ENCODE measurements around the gene NDUFC1.
A peak's percentile ranks its signal among the peaks of the same experiment; 100 is the strongest.
"Not testable (repeated sequence)": the region's sequence is repeated elsewhere in the genome, so short reads cannot be mapped to it uniquely, and the experiment has no call there.

The NDUFC1 gene

GRCh38 chr4:139314047-139314800 is 11.9 kb upstream of the NDUFC1 start:
- no peak overlapping the region for H3K27ac ChIP-seq (ENCODE audit: low read length)
- no peak overlapping the region for H3K9ac ChIP-seq (ENCODE audit: low read length)
- H3K4me3 ChIP-seq (ENCODE audit: low read length) = no peak overlapping the region
- peaks cover 99% of the 10 kb centered on the region for H3K79me2 ChIP-seq (ENCODE audit: low read length)
- H2AFZ ChIP-seq (ENCODE audit: low read depth, low read length) = no peak overlapping the region
- H3K36me3 ChIP-seq (replicated peaks; ENCODE audit: low read depth, low read length) = peaks cover 41% of the 10 kb centered on the region
- H3K4me1 ChIP-seq (ENCODE audit: low read length) = peaks cover 26% of the 10 kb centered on the region
- TF ChIP-seq CTCF (IDR thresholded peaks at IDR 0.05; ENCODE audit: low read depth, low read length) (no peak), EZH2phosphoT487 (IDR thresholded peaks at IDR 0.05; ENCODE audit: low read depth) (no peak)
- H3K4me2 ChIP-seq (ENCODE audit: low read length) = no peak overlapping the region
- H3K27me3 ChIP-seq (ENCODE audit: low read depth, low read length) = no peaks in the 10 kb centered on the region
- H3K9me3 ChIP-seq (ENCODE audit: insufficient read depth, low read length) = no peaks in the 10 kb centered on the region
- peaks cover 76% of the 10 kb centered on the region for H4K20me1 ChIP-seq (ENCODE audit: insufficient read depth, low read length)

GRCh38 chr4:139313414-139313813 is 11.1 kb upstream of the NDUFC1 start:
- H3K9me3 ChIP-seq (ENCODE audit: insufficient read depth, low read length); H3K27me3 ChIP-seq (ENCODE audit: low read depth, low read length); H2AFZ ChIP-seq (ENCODE audit: low read depth, low read length): not testable (repeated sequence)
- H3K4me1 ChIP-seq (ENCODE audit: low read length) = peaks cover 26% of the 10 kb centered on the region
- peaks cover 38% of the 10 kb centered on the region for H3K36me3 ChIP-seq (replicated peaks; ENCODE audit: low read depth, low read length)
- peak overlapping the region; percentile 3; the same call in 1 of the 2 replicates for H3K9ac ChIP-seq (ENCODE audit: low read length)
- peaks cover 70% of the 10 kb centered on the region for H4K20me1 ChIP-seq (ENCODE audit: insufficient read depth, low read length)
- peak overlapping the region; percentile 66 for H3K27ac ChIP-seq (ENCODE audit: low read length)
- peak overlapping the region; percentile 35 for H3K4me2 ChIP-seq (ENCODE audit: low read length)
- peak overlapping the region; percentile 5; the same call in 1 of the 2 replicates for H3K4me3 ChIP-seq (ENCODE audit: low read length)
- peaks cover 99% of the 10 kb centered on the region for H3K79me2 ChIP-seq (ENCODE audit: low read length)

- Histone ChIP-seq H3K27ac (ENCODE audit: low read length) (peak overlapping the region; percentile 66), H3K27me3 (ENCODE audit: low read depth, low read length) (no peaks in the 10 kb centered on the region), H3K4me3 (ENCODE audit: low read length) (peak overlapping the region; percentile 5; the same call in 1 of the 2 replicates), H3K4me2 (ENCODE audit: low read length) (peak overlapping the region; percentile 35), H3K36me3 (replicated peaks; ENCODE audit: low read depth, low read length) (peaks cover 37% of the 10 kb centered on the region), H2AFZ (ENCODE audit: low read depth, low read length) (no peak overlapping the region), H3K4me1 (ENCODE audit: low read length) (peaks cover 26% of the 10 kb centered on the region), H3K79me2 (ENCODE audit: low read length) (peaks cover 99% of the 10 kb centered on the region), H3K9me3 (ENCODE audit: insufficient read depth, low read length) (no peaks in the 10 kb centered on the region), H3K9ac (ENCODE audit: low read length) (peak overlapping the region; percentile 3; the same call in 1 of the 2 replicates), H4K20me1 (ENCODE audit: insufficient read depth, low read length) (peaks cover 65% of the 10 kb centered on the region)
- TF ChIP-seq EZH2phosphoT487 (IDR thresholded peaks at IDR 0.05; ENCODE audit: low read depth) (no peak), CTCF (IDR thresholded peaks at IDR 0.05; ENCODE audit: low read depth, low read length) (no peak)
These were observed 10.5 kb upstream of the NDUFC1 start for GRCh38 chr4:139312552-139313332.

- Histone ChIP-seq H4K20me1 (ENCODE audit: insufficient read depth, low read length) (peaks cover 62% of the 10 kb centered on the region), H3K9ac (ENCODE audit: low read length) (no peak overlapping the region), H3K4me2 (ENCODE audit: low read length) (no peak overlapping the region), H3K4me1 (ENCODE audit: low read length) (peaks cover 26% of the 10 kb centered on the region), H3K4me3 (ENCODE audit: low read length) (no peak overlapping the region), H3K79me2 (ENCODE audit: low read length) (peaks cover 99% of the 10 kb centered on the region), H3K27ac (ENCODE audit: low read length) (peak overlapping the region; percentile 66), H3K36me3 (replicated peaks; ENCODE audit: low read depth, low read length) (peaks cover 36% of the 10 kb centered on the region), H3K9me3 (ENCODE audit: insufficient read depth, low read length) (no peaks in the 10 kb centered on the region), H3K27me3 (ENCODE audit: low read depth, low read length) (no peaks in the 10 kb centered on the region), H2AFZ (ENCODE audit: low read depth, low read length) (no peak overlapping the region)
- TF ChIP-seq EZH2phosphoT487 (IDR thresholded peaks at IDR 0.05; ENCODE audit: low read depth) (no peak), CTCF (IDR thresholded peaks at IDR 0.05; ENCODE audit: low read depth, low read length) (no peak)
These were observed 9.6 kb upstream of the NDUFC1 start for GRCh38 chr4:139311909-139312308.
